Measurements from ENCODE around the gene LAX1.

DNA sequence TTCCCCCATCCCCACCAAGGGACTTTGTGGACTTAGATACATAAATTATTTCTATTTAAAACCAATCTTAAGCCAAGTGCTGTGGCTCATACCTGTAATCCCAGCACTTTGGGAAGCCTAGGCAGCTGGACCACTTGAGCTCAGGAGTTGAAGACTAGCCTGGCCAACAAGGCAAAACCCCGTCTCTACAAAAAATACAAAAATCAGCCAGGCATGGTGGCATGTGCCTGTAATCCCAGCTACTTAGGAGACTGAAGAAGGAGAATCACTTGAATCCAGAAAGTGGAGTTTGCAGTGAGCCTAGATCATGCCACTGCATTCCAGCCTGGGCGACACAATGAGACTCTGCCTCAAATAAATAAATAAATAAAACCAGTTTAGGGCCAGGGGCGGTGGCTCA lies 4.5 kb upstream of the LAX1 start:
- TF ChIP-seq CTCF (IDR thresholded peaks at IDR 0.05; ENCODE audit: insufficient read depth, low read depth, low read length), result no peak
- no peak for TF ChIP-seq EZH2 (IDR thresholded peaks at IDR 0.05; ENCODE audit: insufficient read depth, low read length)
